Measurements from ENCODE around the gene NEURL1B. TPM values are rescaled to one million over a fixed set of nuclear protein-coding genes. Genes with fewer than 3 reads are reported as not detected.

The NEURL1B gene
- polyA plus RNA-seq, 1 donor from 2014 or later = 12.7 TPM

DNA sequence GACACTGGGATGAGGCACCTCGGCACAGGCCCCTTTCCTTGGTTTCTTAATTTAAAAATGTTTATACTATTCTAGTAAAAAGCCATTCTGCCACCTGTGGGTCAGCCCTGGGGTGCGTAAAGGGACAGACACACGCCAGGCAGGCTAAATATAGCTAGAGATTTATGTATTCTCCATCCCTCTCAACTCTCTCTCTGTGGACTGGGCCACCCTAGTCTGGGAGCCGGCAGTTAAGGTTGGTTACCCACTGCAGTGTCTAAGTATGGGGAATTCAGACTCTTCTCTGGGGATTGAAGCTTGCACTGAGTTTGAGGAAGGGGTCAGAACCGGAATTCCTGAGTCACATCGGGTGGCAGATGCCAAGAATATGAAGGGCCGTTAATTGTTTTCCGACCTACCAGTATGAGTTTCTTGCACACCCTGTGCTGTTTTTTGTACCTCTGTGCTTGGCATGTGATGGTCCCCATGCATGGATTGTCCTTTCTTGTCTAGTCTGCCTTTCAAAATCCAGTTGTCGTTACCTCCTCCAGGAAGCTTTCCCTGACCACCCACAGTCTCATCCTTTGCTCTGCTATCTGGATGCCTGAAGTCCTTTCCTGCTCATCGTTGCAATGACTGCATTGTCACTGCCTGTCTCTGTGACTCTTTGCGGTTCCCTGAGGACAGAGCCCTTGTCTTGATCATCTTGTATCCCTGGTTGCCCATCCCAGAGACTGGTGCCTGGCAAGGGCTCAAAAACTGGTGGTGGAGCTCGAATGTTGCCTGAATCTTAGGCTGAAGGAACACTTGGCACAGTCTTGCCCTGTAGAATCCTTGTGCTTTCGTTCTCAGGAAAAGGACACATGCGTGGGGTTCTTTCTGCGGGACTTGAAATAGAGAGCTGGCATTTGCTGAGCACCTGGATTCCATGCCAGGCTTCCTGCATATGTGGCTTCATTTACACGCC lies 2.1 kb downstream of the NEURL1B start:
- Histone ChIP-seq H2AFZ (ENCODE audit: low read depth, low read length) (no peak overlapping the region), H3K36me3 (ENCODE audit: insufficient read depth, low read length) (no peaks in the 10 kb centered on the region), H3K9ac (ENCODE audit: low read length) (no peak overlapping the region), H3F3A (ENCODE audit: insufficient read depth, low read length, poor library complexity, severe bottlenecking) (no peaks in the 10 kb centered on the region), H3K9me2 (ENCODE audit: insufficient read depth, low read length) (no peaks in the 10 kb centered on the region), H3K27me3 (ENCODE audit: insufficient read depth, low read depth, low read length) (no peaks in the 10 kb centered on the region), H3K27ac (ENCODE audit: low read length) (no peak overlapping the region), H3K79me2 (replicated peaks; ENCODE audit: insufficient read depth, low read length) (peaks cover 11% of the 10 kb centered on the region), H3K9me3 (ENCODE audit: low read length) (no peaks in the 10 kb centered on the region), H3K4me3 (ENCODE audit: low read length) (peak overlapping the region; percentile 96), H4K20me1 (ENCODE audit: insufficient read depth) (no peaks in the 10 kb centered on the region), H3K4me2 (ENCODE audit: low read length) (peak overlapping the region; percentile 17)
- TF ChIP-seq SMC3 (conservative IDR thresholded peaks at IDR 0.05; ENCODE audit: poor library complexity) = no peak
- TF ChIP-seq, protein P1, sequence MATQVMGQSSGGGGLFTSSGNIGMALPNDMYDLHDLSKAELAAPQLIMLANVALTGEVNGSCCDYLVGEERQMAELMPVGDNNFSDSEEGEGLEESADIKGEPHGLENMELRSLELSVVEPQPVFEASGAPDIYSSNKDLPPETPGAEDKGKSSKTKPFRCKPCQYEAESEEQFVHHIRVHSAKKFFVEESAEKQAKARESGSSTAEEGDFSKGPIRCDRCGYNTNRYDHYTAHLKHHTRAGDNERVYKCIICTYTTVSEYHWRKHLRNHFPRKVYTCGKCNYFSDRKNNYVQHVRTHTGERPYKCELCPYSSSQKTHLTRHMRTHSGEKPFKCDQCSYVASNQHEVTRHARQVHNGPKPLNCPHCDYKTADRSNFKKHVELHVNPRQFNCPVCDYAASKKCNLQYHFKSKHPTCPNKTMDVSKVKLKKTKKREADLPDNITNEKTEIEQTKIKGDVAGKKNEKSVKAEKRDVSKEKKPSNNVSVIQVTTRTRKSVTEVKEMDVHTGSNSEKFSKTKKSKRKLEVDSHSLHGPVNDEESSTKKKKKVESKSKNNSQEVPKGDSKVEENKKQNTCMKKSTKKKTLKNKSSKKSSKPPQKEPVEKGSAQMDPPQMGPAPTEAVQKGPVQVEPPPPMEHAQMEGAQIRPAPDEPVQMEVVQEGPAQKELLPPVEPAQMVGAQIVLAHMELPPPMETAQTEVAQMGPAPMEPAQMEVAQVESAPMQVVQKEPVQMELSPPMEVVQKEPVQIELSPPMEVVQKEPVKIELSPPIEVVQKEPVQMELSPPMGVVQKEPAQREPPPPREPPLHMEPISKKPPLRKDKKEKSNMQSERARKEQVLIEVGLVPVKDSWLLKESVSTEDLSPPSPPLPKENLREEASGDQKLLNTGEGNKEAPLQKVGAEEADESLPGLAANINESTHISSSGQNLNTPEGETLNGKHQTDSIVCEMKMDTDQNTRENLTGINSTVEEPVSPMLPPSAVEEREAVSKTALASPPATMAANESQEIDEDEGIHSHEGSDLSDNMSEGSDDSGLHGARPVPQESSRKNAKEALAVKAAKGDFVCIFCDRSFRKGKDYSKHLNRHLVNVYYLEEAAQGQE (IDR thresholded peaks at IDR 0.05; ENCODE audit: borderline replicate concordance) = no peak
- no peak for TF ChIP-seq MXI1 (conservative IDR thresholded peaks at IDR 0.05; ENCODE audit: poor library complexity, severe bottlenecking)
- no peak for TF ChIP-seq EZH2 (IDR thresholded peaks at IDR 0.05; ENCODE audit: borderline replicate concordance, insufficient read depth, low read length, poor library complexity, severe bottlenecking)
- no peak for TF ChIP-seq EP300 (conservative IDR thresholded peaks at IDR 0.05; ENCODE audit: poor library complexity, severe bottlenecking)
- TF ChIP-seq, protein P2, sequence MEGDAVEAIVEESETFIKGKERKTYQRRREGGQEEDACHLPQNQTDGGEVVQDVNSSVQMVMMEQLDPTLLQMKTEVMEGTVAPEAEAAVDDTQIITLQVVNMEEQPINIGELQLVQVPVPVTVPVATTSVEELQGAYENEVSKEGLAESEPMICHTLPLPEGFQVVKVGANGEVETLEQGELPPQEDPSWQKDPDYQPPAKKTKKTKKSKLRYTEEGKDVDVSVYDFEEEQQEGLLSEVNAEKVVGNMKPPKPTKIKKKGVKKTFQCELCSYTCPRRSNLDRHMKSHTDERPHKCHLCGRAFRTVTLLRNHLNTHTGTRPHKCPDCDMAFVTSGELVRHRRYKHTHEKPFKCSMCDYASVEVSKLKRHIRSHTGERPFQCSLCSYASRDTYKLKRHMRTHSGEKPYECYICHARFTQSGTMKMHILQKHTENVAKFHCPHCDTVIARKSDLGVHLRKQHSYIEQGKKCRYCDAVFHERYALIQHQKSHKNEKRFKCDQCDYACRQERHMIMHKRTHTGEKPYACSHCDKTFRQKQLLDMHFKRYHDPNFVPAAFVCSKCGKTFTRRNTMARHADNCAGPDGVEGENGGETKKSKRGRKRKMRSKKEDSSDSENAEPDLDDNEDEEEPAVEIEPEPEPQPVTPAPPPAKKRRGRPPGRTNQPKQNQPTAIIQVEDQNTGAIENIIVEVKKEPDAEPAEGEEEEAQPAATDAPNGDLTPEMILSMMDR (IDR thresholded peaks at IDR 0.05; ENCODE audit: poor library complexity, severe bottlenecking) = no peak
- TF ChIP-seq RAD21 (conservative IDR thresholded peaks at IDR 0.05) = no peak
- TF ChIP-seq TAF1 (IDR thresholded peaks at IDR 0.05; ENCODE audit: low read depth) = no peak
- TF ChIP-seq POLR2AphosphoS5 (IDR thresholded peaks at IDR 0.05) = no peak

DNA sequence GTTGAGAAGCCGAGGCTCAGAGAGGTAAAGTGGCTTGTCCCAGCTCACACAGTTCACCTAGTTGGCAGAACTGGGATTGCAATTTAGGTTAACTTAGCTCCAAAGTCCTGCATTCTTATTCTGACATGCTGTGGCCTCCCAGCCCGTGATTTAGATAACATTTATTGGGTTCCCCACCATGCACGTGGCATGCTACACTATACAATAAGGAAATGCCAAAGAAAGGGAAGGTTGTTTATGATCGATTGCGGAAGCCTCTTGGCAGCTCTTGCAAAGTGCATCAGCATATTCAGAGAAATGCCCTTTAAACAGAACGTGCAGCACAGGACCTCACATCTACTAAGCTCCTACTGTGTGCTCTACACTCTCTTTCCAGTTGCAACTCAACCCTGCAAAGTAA lies 3.2 kb downstream of the NEURL1B start:
- Histone ChIP-seq H3F3A (ENCODE audit: insufficient read depth, low read length, poor library complexity, severe bottlenecking) (no peaks in the 10 kb centered on the region), H3K79me2 (replicated peaks; ENCODE audit: insufficient read depth, low read length) (peaks cover 11% of the 10 kb centered on the region), H3K27ac (ENCODE audit: low read length) (no peak overlapping the region), H3K4me3 (ENCODE audit: low read length) (no peak overlapping the region), H3K36me3 (ENCODE audit: insufficient read depth, low read length) (no peaks in the 10 kb centered on the region), H3K4me2 (ENCODE audit: low read length) (no peak overlapping the region), H2AFZ (ENCODE audit: low read depth, low read length) (no peak overlapping the region), H3K9me3 (ENCODE audit: low read length) (no peaks in the 10 kb centered on the region), H3K9ac (ENCODE audit: low read length) (no peak overlapping the region), H3K9me2 (ENCODE audit: insufficient read depth, low read length) (no peaks in the 10 kb centered on the region), H3K27me3 (ENCODE audit: insufficient read depth, low read depth, low read length) (no peaks in the 10 kb centered on the region), H4K20me1 (ENCODE audit: insufficient read depth) (no peaks in the 10 kb centered on the region)
- TF ChIP-seq TAF1 (IDR thresholded peaks at IDR 0.05; ENCODE audit: low read depth) (no peak), POLR2AphosphoS5 (IDR thresholded peaks at IDR 0.05) (no peak)
- TF ChIP-seq, protein P2 (IDR thresholded peaks at IDR 0.05; ENCODE audit: poor library complexity, severe bottlenecking) = no peak
